Endothelial cell of umbilical vein (primary cell): ENCODE measurements around the gene SPG11.

ENCODE experiments used
- EZH2 ChIP-seq: IDR thresholded peaks from 2 replicates; pipeline ENCODE4 v1.6.1; 2012; ENCODE audit warnings: borderline replicate concordance, low read depth, mild to moderate bottlenecking, moderate library complexity, low read length, inconsistent platforms; ENCODE audit not compliant: severe bottlenecking
- JUN ChIP-seq: IDR thresholded peaks from 2 replicates; pipeline ENCODE4 v1.6.1; 2011; ENCODE audit warnings: borderline replicate concordance, low read depth; ENCODE audit not compliant: insufficient read length, insufficient read depth
- MYC ChIP-seq: IDR thresholded peaks from one replicate; pipeline ENCODE4 v1.6.1; 2011; ENCODE audit warnings: mild to moderate bottlenecking, low read depth, low read length
- POLR2A ChIP-seq: IDR thresholded peaks from 2 replicates; pipeline ENCODE4 v1.6.1; 2012; ENCODE audit warnings: low read depth, mild to moderate bottlenecking, control low read depth, low read length
- POLR2AphosphoS5 ChIP-seq: IDR thresholded peaks from 2 replicates; pipeline ENCODE4 v1.6.1; 2012; ENCODE audit warnings: low read depth, mild to moderate bottlenecking, control low read depth, low read length, moderate library complexity; ENCODE audit not compliant: insufficient read depth
- TF ChIP-seq, protein P1 (sequence below): IDR thresholded peaks from 2 replicates; pipeline ENCODE4 v1.6.1; 2011; ENCODE audit not compliant: insufficient read depth, insufficient read length
- TF ChIP-seq, protein P2 (sequence below), 2 donors: IDR thresholded peaks; 1 replicate in 1 of 2; 2 replicates in 1 of 2; pipeline ENCODE4 v1.5.1; 2011; ENCODE audit warnings: low read length in 2 of 2, mild to moderate bottlenecking in 2 of 2, moderate library complexity in 2 of 2, control low read depth in 1 of 2, inconsistent platforms in 1 of 2, low read depth in 1 of 2; ENCODE audit not compliant: insufficient read depth in 1 of 2; ENCODE audit errors: extremely low read depth in 1 of 2

DNA sequence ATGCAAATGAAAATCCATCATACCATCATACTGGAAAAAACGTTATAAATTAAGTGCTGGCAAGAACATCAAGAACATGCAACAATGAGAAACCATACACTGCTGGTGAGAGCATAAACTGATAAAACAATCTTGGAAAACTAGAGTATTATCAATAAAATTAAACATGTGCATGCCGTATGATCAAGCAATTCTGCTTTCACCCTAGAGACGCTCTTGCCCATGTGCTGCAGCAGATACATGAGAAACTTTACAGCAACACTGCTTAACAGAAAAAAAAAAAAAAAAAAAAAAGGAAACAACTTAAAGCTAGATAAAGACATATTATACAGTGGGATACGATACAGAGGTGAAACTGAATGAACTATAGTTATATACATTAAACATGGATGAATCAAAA lies 21.8 kb downstream of the SPG11 start:
- TF ChIP-seq, protein P1, sequence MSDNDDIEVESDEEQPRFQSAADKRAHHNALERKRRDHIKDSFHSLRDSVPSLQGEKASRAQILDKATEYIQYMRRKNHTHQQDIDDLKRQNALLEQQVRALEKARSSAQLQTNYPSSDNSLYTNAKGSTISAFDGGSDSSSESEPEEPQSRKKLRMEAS = no peak
- TF ChIP-seq EZH2 (no peak), POLR2A (no peak), POLR2AphosphoS5 (no peak), MYC (no peak), JUN (no peak)
- TF ChIP-seq, protein P2, sequence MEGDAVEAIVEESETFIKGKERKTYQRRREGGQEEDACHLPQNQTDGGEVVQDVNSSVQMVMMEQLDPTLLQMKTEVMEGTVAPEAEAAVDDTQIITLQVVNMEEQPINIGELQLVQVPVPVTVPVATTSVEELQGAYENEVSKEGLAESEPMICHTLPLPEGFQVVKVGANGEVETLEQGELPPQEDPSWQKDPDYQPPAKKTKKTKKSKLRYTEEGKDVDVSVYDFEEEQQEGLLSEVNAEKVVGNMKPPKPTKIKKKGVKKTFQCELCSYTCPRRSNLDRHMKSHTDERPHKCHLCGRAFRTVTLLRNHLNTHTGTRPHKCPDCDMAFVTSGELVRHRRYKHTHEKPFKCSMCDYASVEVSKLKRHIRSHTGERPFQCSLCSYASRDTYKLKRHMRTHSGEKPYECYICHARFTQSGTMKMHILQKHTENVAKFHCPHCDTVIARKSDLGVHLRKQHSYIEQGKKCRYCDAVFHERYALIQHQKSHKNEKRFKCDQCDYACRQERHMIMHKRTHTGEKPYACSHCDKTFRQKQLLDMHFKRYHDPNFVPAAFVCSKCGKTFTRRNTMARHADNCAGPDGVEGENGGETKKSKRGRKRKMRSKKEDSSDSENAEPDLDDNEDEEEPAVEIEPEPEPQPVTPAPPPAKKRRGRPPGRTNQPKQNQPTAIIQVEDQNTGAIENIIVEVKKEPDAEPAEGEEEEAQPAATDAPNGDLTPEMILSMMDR (IDR thresholded peaks at IDR 0.05; ENCODE audit: extremely low read depth in 1 of 2, insufficient read depth in 1 of 2, low read depth in 1 of 2, low read length in 2 of 2) = no peak
